Measurements from ENCODE around the gene FLVCR2. TPM values are rescaled to one million over a fixed set of nuclear protein-coding genes. Genes with fewer than 3 reads are reported as not detected.

The FLVCR2 gene
- total and polyA plus RNA-seq, 3 donors from 2014 or later = 38.5 to 49.6 (median 45.0) TPM

DNA sequence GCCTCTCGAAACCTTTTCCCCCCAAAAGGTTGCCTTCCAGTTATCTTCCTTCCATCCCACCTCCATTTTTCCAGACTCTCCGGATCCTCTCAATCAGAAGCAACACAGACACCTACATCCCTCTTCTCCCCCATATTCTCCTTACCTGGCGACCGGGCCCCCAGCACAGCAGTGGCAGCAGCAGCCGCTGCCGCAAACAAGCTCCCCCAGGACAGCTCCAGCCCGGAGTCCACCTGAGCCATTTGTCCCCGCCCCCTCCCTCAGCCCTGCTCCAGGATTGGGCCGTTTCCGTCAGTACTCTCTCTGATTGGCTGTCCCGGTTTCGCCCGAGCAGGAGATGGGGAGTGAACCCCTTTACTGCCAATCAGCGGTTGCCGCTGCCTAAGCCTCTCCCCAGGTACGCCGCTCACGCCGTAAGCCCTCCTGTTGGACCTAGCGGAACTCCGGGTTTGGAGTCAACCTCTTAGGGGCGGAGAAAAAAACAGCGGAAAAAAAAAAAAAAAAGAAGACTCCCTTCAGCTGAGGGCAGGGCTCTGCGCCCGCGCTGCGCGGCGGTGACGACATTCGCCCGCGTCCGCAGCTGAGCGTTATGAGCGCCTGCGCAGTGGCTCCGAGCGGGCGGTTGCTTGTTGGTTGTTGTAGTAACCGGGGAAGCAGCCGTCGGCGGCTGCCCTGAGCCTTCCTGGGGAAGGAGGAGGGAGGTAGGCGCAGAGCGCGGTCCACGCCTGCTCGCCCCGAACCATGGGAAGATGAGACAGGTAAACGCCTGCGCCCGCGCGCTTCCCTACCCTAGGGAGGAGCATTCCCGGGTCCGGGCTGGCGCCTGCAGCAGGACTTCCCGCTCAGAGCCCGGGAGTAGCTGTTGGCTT, 82.4 kb downstream of the FLVCR2 start, which contains the start of the genes ERG28 and TTLL5:
Gene ERG28, minus strand, starts transcription at position 247 of the 869 bp plus-strand sequence. CDS start 3,374 bp downstream, outside the sequence.
Gene TTLL5, plus strand, starts transcription at position 617 of the 869 bp plus-strand sequence. CDS start 1,904 bp downstream, outside the sequence.
- DNase-seq = peak; percentile 98
- intact Hi-C loops (cut with DNase I; ENCODE audit: low total_unique reads) = no loop called here
- peak within 1 kb of the TSS; percentile 79 to 85 for H3K4me3 ChIP-seq
- H3K36me3 ChIP-seq (ENCODE audit: low read depth, missing control alignments) = no peaks in the 10 kb centered on the region
- TF ChIP-seq POLR2A (IDR thresholded peaks at IDR 0.05) = peak; percentile 82
- TF ChIP-seq, protein P1, sequence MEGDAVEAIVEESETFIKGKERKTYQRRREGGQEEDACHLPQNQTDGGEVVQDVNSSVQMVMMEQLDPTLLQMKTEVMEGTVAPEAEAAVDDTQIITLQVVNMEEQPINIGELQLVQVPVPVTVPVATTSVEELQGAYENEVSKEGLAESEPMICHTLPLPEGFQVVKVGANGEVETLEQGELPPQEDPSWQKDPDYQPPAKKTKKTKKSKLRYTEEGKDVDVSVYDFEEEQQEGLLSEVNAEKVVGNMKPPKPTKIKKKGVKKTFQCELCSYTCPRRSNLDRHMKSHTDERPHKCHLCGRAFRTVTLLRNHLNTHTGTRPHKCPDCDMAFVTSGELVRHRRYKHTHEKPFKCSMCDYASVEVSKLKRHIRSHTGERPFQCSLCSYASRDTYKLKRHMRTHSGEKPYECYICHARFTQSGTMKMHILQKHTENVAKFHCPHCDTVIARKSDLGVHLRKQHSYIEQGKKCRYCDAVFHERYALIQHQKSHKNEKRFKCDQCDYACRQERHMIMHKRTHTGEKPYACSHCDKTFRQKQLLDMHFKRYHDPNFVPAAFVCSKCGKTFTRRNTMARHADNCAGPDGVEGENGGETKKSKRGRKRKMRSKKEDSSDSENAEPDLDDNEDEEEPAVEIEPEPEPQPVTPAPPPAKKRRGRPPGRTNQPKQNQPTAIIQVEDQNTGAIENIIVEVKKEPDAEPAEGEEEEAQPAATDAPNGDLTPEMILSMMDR (IDR thresholded peaks at IDR 0.05) = peak in 1 of 3 experiments; percentile 2
- 0% methylated on average over 26 to 58 of the region's 60 CpGs for WGBS, 2 donors
- H3K9me3 ChIP-seq = no peaks in the 10 kb centered on the region
- peak within 1 kb of the TSS; percentile 82 to 83 for H3K27ac ChIP-seq
- no peaks in the 10 kb centered on the region for H3K27me3 ChIP-seq
- peaks cover 18% of the 10 kb centered on the region for H3K4me1 ChIP-seq

DNA sequence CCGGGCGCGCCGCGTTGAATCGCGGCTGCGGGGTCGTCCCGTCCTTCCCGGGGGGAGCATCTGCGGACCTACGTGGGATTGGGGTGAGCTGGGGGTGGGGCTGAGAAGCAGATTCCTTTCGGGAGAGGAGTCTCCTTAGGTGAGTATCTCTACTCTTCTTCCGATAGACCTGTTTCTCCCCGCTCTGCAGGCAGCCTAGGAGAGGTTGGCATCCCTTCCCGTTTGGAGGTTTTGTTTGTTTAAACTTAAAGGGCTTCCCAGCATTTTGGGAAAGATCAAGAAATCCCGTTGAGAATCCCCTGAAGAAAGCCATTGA, 83.0 kb downstream of the FLVCR2 start:
- TF ChIP-seq POLR2A (IDR thresholded peaks at IDR 0.05) = no peak
- TF ChIP-seq, protein P1 (IDR thresholded peaks at IDR 0.05) = no peak
- intact Hi-C loops (cut with DNase I; ENCODE audit: low total_unique reads) = no loop called here
- Histone ChIP-seq H3K27ac (peak overlapping the region; percentile 82 to 83), H3K36me3 (ENCODE audit: low read depth, missing control alignments) (no peaks in the 10 kb centered on the region), H3K9me3 (no peaks in the 10 kb centered on the region), H3K27me3 (no peaks in the 10 kb centered on the region), H3K4me1 (peaks cover 18% of the 10 kb centered on the region), H3K4me3 (peak overlapping the region; percentile 79 to 85)
- 0% methylated on average over 5 to 18 of the region's 18 CpGs for WGBS, 2 donors
- DNase-seq = no peak

DNA sequence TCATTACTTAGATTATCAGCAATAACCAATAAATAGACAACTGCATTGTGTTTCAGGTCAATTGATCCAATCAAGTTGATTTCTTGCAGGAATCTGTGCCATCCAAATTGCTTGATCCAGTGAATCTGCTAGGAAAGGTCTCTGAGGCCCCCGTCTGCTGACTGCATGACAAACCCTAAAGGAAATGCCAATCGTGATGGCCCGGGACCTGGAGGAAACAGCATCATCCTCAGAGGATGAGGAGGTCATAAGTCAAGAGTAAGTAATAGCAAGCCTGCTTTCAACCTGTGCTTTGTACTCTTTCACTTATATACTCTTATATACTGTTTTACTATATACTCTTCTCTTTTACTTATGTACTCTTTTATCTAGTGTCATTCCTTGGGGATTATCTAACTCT, 84.5 kb downstream of the FLVCR2 start:
- no peak for TF ChIP-seq POLR2A (IDR thresholded peaks at IDR 0.05)
- TF ChIP-seq, protein P1 (IDR thresholded peaks at IDR 0.05) = no peak

DNA sequence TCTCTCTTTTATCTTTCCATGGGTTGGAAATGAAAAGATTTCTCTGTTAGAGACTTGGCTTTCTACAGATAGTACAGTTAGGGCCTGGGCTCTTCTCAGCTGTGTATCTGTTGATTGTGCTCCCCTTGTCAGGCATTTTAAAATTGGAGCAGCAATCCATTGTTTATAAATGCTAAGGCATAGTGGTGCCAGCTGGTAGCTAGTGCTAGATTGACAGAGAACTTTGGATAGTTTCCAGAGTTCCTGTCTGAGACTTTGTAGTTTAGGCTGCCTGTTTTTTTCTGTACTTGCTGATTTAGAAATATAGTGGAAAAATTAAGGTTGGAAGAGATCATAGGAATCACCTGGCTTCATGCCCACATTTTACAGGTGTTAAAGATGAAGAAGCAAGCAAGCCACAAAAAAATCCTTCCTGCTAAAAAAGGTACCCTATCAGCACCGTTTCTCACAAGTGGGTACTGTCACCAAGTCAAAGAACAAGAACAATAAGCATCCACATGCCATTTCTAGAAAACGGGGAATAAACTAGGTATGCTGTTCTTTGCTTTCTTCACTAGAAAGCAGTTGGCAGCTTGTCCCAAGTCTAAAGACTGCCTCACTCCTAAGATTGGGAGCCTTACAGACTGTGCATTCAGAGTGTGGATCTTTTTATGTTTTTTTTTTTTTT, 88.8 kb downstream of the FLVCR2 start:
- intact Hi-C loops (cut with DNase I; ENCODE audit: low total_unique reads) = no loop called here
- WGBS, 2 donors = 78 to 79% methylated on average over 2 of the region's 2 CpGs
- TF ChIP-seq, protein P1 (IDR thresholded peaks at IDR 0.05) = no peak
- TF ChIP-seq POLR2A (IDR thresholded peaks at IDR 0.05) = no peak
- no peak for DNase-seq
- no peaks in the 10 kb centered on the region for H3K27me3 ChIP-seq
- H3K36me3 ChIP-seq (ENCODE audit: low read depth, missing control alignments) = no peaks in the 10 kb centered on the region
- no peak overlapping the region for H3K4me3 ChIP-seq
- H3K27ac ChIP-seq = no peak overlapping the region
- H3K4me1 ChIP-seq = peaks cover 1% of the 10 kb centered on the region
- no peaks in the 10 kb centered on the region for H3K9me3 ChIP-seq

More for the DNA sequence above, 84.5 kb downstream of the FLVCR2 start:
- intact Hi-C loops (cut with DNase I; ENCODE audit: low total_unique reads) = no loop called here
- DNase-seq = no peak
- Histone ChIP-seq H3K4me1 (peaks cover 18% of the 10 kb centered on the region), H3K27ac (no peak overlapping the region), H3K4me3 (no peak overlapping the region), H3K9me3 (no peaks in the 10 kb centered on the region), H3K27me3 (no peaks in the 10 kb centered on the region), H3K36me3 (ENCODE audit: low read depth, missing control alignments) (no peaks in the 10 kb centered on the region)
- WGBS, 2 donors = 60 to 80% methylated on average over 3 of the region's 3 CpGs
